ENCODE measurements around the gene ITPR1. TPM values are rescaled to one million over a fixed set of nuclear protein-coding genes. Genes with fewer than 3 reads are reported as not detected.

ITPR1 gene
- total RNA-seq, 2 experiments from 2014 or later, result 84.4 to 104 TPM

GRCh38 chr3:4802903-4803302 lies 309.8 kb downstream of the ITPR1 start:
- no TSS peak for BruUV-seq (replicated peaks)
- Histone ChIP-seq H3K9me2 (ENCODE audit: insufficient read depth, low read length) (no peaks in the 10 kb centered on the region), H3K4me1 (ENCODE audit: insufficient read depth, low read length, poor library complexity, severe bottlenecking) (no peaks in the 10 kb centered on the region), H3K36me3 (ENCODE audit: insufficient read depth, low read length) (peaks cover 56% of the 10 kb centered on the region; the same call in 1 of the 2 replicates), H2AFZ (ENCODE audit: low read length) (no peak overlapping the region), H3K27ac (ENCODE audit: low read depth, low read length, poor library complexity, severe bottlenecking) (no peak overlapping the region), H3K79me2 (ENCODE audit: insufficient read depth, low read depth, low read length) (no peaks in the 10 kb centered on the region), H3K4me2 (ENCODE audit: low read length) (no peak overlapping the region), H3K4me3 (ENCODE audit: low read depth, low read length, poor library complexity, severe bottlenecking) (no peak overlapping the region), H3K9me3 (ENCODE audit: low read length) (no peaks in the 10 kb centered on the region), H4K20me1 (ENCODE audit: insufficient read depth, low read length) (no peaks in the 10 kb centered on the region)
- intact Hi-C loops (cut with micrococcal nuclease; ENCODE audit: unreplicated experiment), result no loop called here
- CTCF ChIA-PET (ENCODE audit: unreplicated experiment), result no interaction called here
- DNase-seq (ENCODE audit: low spot score), result no peak
- TF ChIP-seq EZH2phosphoT487 (IDR thresholded peaks at IDR 0.05; ENCODE audit: borderline replicate concordance, low read depth, low read length), result no peak
- no peak for TF ChIP-seq CTCF (conservative IDR thresholded peaks at IDR 0.05; ENCODE audit: low read length)
- POLR2A ChIA-PET, result interaction anchor here (1.0 kb wide), 1 partner anchor 39 kb away, joined by 4 read pairs; no protein-coding TSS in a partner anchor

GRCh38 chr3:4804161-4805058 lies 311.3 kb downstream of the ITPR1 start:
- POLR2A ChIA-PET, result interaction anchor here (1.3 kb wide), 1 partner anchor 9 kb away, joined by 3 read pairs; no protein-coding TSS in a partner anchor
- H3K4me3 ChIP-seq (ENCODE audit: low read depth, low read length, poor library complexity, severe bottlenecking), result no peak overlapping the region
- CTCF ChIA-PET (ENCODE audit: unreplicated experiment), result interaction anchor here (0.5 kb wide), 1 partner anchor 107 kb away, joined by 3 read pairs; no protein-coding TSS in a partner anchor
- H2AFZ ChIP-seq (ENCODE audit: low read length), result no peak overlapping the region
- H3K4me2 ChIP-seq (ENCODE audit: low read length), result no peak overlapping the region
- no peaks in the 10 kb centered on the region for H3K79me2 ChIP-seq (ENCODE audit: insufficient read depth, low read depth, low read length)
- no peaks in the 10 kb centered on the region for H3K9me3 ChIP-seq (ENCODE audit: low read length)
- H3K27ac ChIP-seq (ENCODE audit: low read depth, low read length, poor library complexity, severe bottlenecking), result no peak overlapping the region
- intact Hi-C loops (cut with micrococcal nuclease; ENCODE audit: unreplicated experiment), result no loop called here
- no peak for TF ChIP-seq CTCF (conservative IDR thresholded peaks at IDR 0.05; ENCODE audit: low read length)
- TF ChIP-seq EZH2phosphoT487 (IDR thresholded peaks at IDR 0.05; ENCODE audit: borderline replicate concordance, low read depth, low read length), result no peak
- no peaks in the 10 kb centered on the region for H4K20me1 ChIP-seq (ENCODE audit: insufficient read depth, low read length)
- BruUV-seq (replicated peaks), result no TSS peak
- peaks cover 51% of the 10 kb centered on the region; the same call in 1 of the 2 replicates for H3K36me3 ChIP-seq (ENCODE audit: insufficient read depth, low read length)
- DNase-seq (ENCODE audit: low spot score), result no peak
- H3K9me2 ChIP-seq (ENCODE audit: insufficient read depth, low read length), result no peaks in the 10 kb centered on the region
- H3K4me1 ChIP-seq (ENCODE audit: insufficient read depth, low read length, poor library complexity, severe bottlenecking), result no peaks in the 10 kb centered on the region

- Histone ChIP-seq H3K36me3 (ENCODE audit: insufficient read depth, low read length) (peaks cover 47% of the 10 kb centered on the region; the same call in 1 of the 2 replicates), H3K4me3 (ENCODE audit: low read depth, low read length, poor library complexity, severe bottlenecking) (no peak overlapping the region), H3K4me1 (ENCODE audit: insufficient read depth, low read length, poor library complexity, severe bottlenecking) (no peaks in the 10 kb centered on the region), H3K9me3 (ENCODE audit: low read length) (no peaks in the 10 kb centered on the region), H3K79me2 (ENCODE audit: insufficient read depth, low read depth, low read length) (no peaks in the 10 kb centered on the region), H3K9me2 (ENCODE audit: insufficient read depth, low read length) (no peaks in the 10 kb centered on the region), H4K20me1 (ENCODE audit: insufficient read depth, low read length) (no peaks in the 10 kb centered on the region), H3K27ac (ENCODE audit: low read depth, low read length, poor library complexity, severe bottlenecking) (no peak overlapping the region), H2AFZ (ENCODE audit: low read length) (no peak overlapping the region), H3K4me2 (ENCODE audit: low read length) (no peak overlapping the region)
- CTCF ChIA-PET (ENCODE audit: unreplicated experiment), result interaction anchor here (0.7 kb wide), 1 partner anchor 1017 kb away, joined by 4 read pairs; no protein-coding TSS in a partner anchor
- no peak for TF ChIP-seq EZH2phosphoT487 (IDR thresholded peaks at IDR 0.05; ENCODE audit: borderline replicate concordance, low read depth, low read length)
- no peak for TF ChIP-seq CTCF (conservative IDR thresholded peaks at IDR 0.05; ENCODE audit: low read length)
- intact Hi-C loops (cut with micrococcal nuclease; ENCODE audit: unreplicated experiment), result no loop called here
- BruUV-seq (replicated peaks), result no TSS peak
- DNase-seq (ENCODE audit: low spot score), result no peak
- POLR2A ChIA-PET, result interaction anchor here (0.6 kb wide), 1 partner anchor 38 kb away, joined by 4 read pairs; no protein-coding TSS in a partner anchor
Measured at GRCh38 chr3:4805662-4806061, 312.5 kb downstream of the ITPR1 start.
